HG02943 (cell line): Measurements from ENCODE around the gene ABCB11.
"Not testable (repeated sequence)": the region's sequence is repeated elsewhere in the genome, so short reads cannot be mapped to it uniquely, and the experiment has no call there.

Experiments used
- ATAC-seq: cut with Tn5 transposase; IDR thresholded peaks from one replicate; pipeline ENCODE4 v1.9.1; 2021; ENCODE audit warnings: mild to moderate bottlenecking, low read depth, moderate library complexity; ENCODE audit not compliant: unreplicated experiment

The ABCB11 gene

GRCh38 chr2:168941297-168941696, 89.8 kb downstream of the ABCB11 start:
- ATAC-seq = no peak

GRCh38 chr2:168939918-168940317, 91.2 kb downstream of the ABCB11 start:
- no peak for ATAC-seq

GRCh38 chr2:168939061-168939460, 92.1 kb downstream of the ABCB11 start:
- no peak for ATAC-seq

- no peak for ATAC-seq
Observed at GRCh38 chr2:168935810-168936581, 95.1 kb downstream of the ABCB11 start.

- no peak for ATAC-seq
Observed at GRCh38 chr2:168934826-168935225, 96.3 kb downstream of the ABCB11 start.

- not testable (repeated sequence) for ATAC-seq
Observed at GRCh38 chr2:168932174-168932573, 99.0 kb downstream of the ABCB11 start.

- ATAC-seq = no peak
Observed at GRCh38 chr2:168930242-168930641, 100.9 kb downstream of the ABCB11 start.

- ATAC-seq = no peak
Observed at GRCh38 chr2:168929031-168929430, 102.1 kb downstream of the ABCB11 start.

GRCh38 chr2:168928113-168928831, 102.9 kb downstream of the ABCB11 start:
- no peak for ATAC-seq

- ATAC-seq = no peak
Observed at GRCh38 chr2:168926621-168927386, 104.3 kb downstream of the ABCB11 start.

- no peak for ATAC-seq
Observed at GRCh38 chr2:168920504-168921157, 110.5 kb downstream of the ABCB11 start.

- ATAC-seq = no peak
Observed at GRCh38 chr2:168916331-168916675, 114.8 kb downstream of the ABCB11 start.

GRCh38 chr2:168915441-168916330, 115.4 kb downstream of the ABCB11 start:
- ATAC-seq = no peak

GRCh38 chr2:168913495-168913894, 117.6 kb downstream of the ABCB11 start:
- no peak for ATAC-seq

GRCh38 chr2:168912901-168913369, 118.2 kb downstream of the ABCB11 start:
- ATAC-seq = no peak

- no peak for ATAC-seq
Observed at GRCh38 chr2:168912466-168912865, 118.7 kb downstream of the ABCB11 start.

- no peak for ATAC-seq
Observed at GRCh38 chr2:168910330-168910729, 120.8 kb downstream of the ABCB11 start.

- ATAC-seq = no peak
Observed at GRCh38 chr2:168907940-168908662, 123.0 kb downstream of the ABCB11 start.

- no peak for ATAC-seq
Observed at GRCh38 chr2:168904358-168904757, 126.8 kb downstream of the ABCB11 start.
